Right cardiac atrium (tissue), 5 donors: ENCODE data around the gene CWF19L2. TPM values are rescaled to one million over a fixed set of nuclear protein-coding genes. Genes with fewer than 3 reads are reported as not detected.

ENCODE experiments used
- ATAC-seq, 2 donors: fragments of 200-7000 bp; cut with Tn5 transposase; one replicate each; pipeline versions ENCODE4 v1.8.0 to v1.9.1; 2020; ENCODE audit warnings: moderate library complexity in 2 of 2, mild to moderate bottlenecking in 1 of 2
- DNase-seq, 3 donors: peaks; one replicate each; pipeline ENCODE4 v3.0.0-alpha.2; 2020
- H3K27ac ChIP-seq: one replicate; pipeline ENCODE4 v1.5.1; 2013; ENCODE audit warnings: mild to moderate bottlenecking, low read length, control low read depth, moderate library complexity
- H3K27me3 ChIP-seq: one replicate; pipeline ENCODE4 v1.6.1; 2013; ENCODE audit not compliant: control insufficient read depth, insufficient read depth
- H3K4me1 ChIP-seq: one replicate; pipeline ENCODE4 v1.6.1; 2013; ENCODE audit warnings: low read length; ENCODE audit not compliant: control insufficient read depth, insufficient read depth
- H3K4me3 ChIP-seq: one replicate; pipeline ENCODE4 v1.5.1; 2013; ENCODE audit warnings: low read length, control low read depth
- H3K9me3 ChIP-seq: one replicate; pipeline ENCODE4 v1.6.1; 2013; ENCODE audit warnings: low read length; ENCODE audit not compliant: control insufficient read depth
- WGBS: extraction: QIAGEN DNeasy Blood & Tissue Kit; methylation state at CpG from one replicate; pipeline ENCODE4 v1.1.7; 2013; 5-methylcytosine and 5-hydroxymethylcytosine counted together
- intact Hi-C, 4 donors: fragments of 100-400 bp; cut with DNase I; formaldehyde crosslinking; loops; one replicate each; pipeline versions ENCODE4 v1.11.0 to v1.14.0; 2022 to 2023
- polyA plus RNA-seq: library from polyadenylated mRNA; stranded (reverse); fragments of 200-250 nt; gene quantifications from one replicate; pipeline ENCODE4 v1.2.3, GENCODE V29; 2013
- total RNA-seq, 4 donors: library from RNA; stranded (reverse); fragmentation: NEBNext Ultra II Directional; extraction: Animal tissue kit (Norgen Biotek cat#: 25700); gene quantifications; one replicate each; pipeline ENCODE4 v1.2.1, GENCODE V29; 2021
- donor health status: healthy with polysubstance abuse.
- donor health status: DM: no; HTN: yes; CAD: no.
- donor health status: DM: no; HTN: no; CAD: no.
- donor health status: DM: no; HTN: yes; CAD: no; lungs with severe emphysema.
- donor health status: DM: yes; HTN: yes; CAD: no.

CWF19L2 gene
- total and polyA plus RNA-seq, 5 donors = 5.3 to 12.7 (median 11.7) TPM

DNA sequence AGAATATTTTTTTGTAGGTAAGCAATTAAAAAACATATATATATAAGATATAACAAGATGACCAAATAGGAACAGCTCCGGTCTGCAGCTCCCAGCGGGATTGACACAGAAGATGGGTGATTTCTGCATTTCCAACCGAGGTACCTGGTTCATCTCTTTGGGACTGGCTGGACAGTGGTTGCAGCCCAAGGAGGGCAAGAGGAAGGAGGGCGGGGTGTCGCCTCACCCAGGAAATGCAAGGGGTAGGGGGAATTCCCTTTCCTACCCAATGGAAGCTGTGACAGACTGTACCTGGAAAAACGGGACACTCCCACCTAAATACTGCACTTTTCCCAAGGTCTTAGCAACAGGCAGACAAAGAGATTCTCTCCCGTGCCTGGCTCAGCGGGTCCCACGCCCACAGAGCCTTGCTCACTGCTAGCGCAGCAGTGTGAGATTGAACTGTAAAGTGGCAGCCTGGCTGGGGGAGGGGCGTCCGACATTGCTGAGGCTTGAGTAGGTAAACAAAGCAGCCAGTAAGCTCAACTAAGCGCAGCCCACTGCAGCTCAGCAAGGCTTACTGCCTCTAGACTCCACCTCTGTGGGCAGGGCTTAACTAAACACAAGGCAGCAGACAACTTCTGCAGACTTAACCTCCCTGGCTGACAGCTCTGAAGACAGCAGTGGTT, 163.8 kb downstream of the CWF19L2 start:
- H3K4me3 ChIP-seq = no peak overlapping the region
- intact Hi-C loops = no loop called here
- WGBS = 97% methylated on average over 13 of the region's 13 CpGs
- H3K27me3 ChIP-seq = no peaks in the 10 kb centered on the region
- no peaks in the 10 kb centered on the region for H3K9me3 ChIP-seq
- H3K27ac ChIP-seq = no peak overlapping the region
- ATAC-seq = no peak
- no peaks in the 10 kb centered on the region for H3K4me1 ChIP-seq
- no peak for DNase-seq

DNA sequence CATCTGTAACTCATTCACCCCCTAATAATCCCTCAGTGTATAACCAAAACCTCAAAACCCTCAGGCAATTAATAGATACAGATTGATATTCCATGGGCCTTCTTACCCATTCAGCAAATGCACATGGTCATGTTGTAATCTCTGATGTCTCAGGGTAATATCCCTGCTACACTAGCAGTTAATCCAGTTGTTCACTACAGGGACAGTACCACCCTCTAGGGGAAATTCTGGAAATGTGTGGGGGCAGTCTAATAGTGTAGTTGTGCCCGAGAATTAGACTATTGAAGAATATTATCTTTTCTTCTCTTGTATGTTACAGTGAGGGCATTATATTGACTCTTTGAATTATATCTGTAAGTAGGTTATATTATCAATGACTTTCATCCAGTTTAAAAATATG, 175.4 kb downstream of the CWF19L2 start:
- WGBS = 86% methylated on average over 1 of the region's 1 CpG
- intact Hi-C loops = no loop called here
- DNase-seq (no peak), ATAC-seq (no peak)
- no peak overlapping the region for H3K27ac ChIP-seq
- no peaks in the 10 kb centered on the region for H3K9me3 ChIP-seq
- no peak overlapping the region for H3K4me3 ChIP-seq
- no peaks in the 10 kb centered on the region for H3K4me1 ChIP-seq
- H3K27me3 ChIP-seq = no peaks in the 10 kb centered on the region

Other genes with a start within 250 kb of the CWF19L2 start
- gene ALKBH8, start 107.9 kb upstream of the CWF19L2 start, total RNA-seq = 1 to 10 TPM; 6.3 to 8.3 (median 7.4) TPM
- gene ALKBH8, start 107.9 kb upstream of the CWF19L2 start, polyA plus RNA-seq = 3.1 TPM
- gene ELMOD1, start 133.3 kb upstream of the CWF19L2 start, total RNA-seq = 10 to 100 TPM in 3 of 4 donors, 1 to 10 TPM in 1; 7.9 to 12.6 (median 10.9) TPM
- gene ELMOD1, start 133.3 kb upstream of the CWF19L2 start, polyA plus RNA-seq = 5.7 TPM